Measurements from ENCODE around the gene PPY.
A peak's percentile ranks its signal among the peaks of the same experiment; 100 is the strongest.
"Not testable (repeated sequence)": the region's sequence is repeated elsewhere in the genome, so short reads cannot be mapped to it uniquely, and the experiment has no call there.

PPY gene

GRCh38 chr17:43928609-43929008 is 13.7 kb downstream of the PPY start:
- no peak for DNase-seq

- DNase-seq: not testable (repeated sequence)
Observed at GRCh38 chr17:43927929-43928328, 14.3 kb downstream of the PPY start.

GRCh38 chr17:43927060-43927864 is 15.0 kb downstream of the PPY start:
- no peak for DNase-seq

GRCh38 chr17:43924558-43924957 is 17.7 kb downstream of the PPY start:
- no peak for DNase-seq

GRCh38 chr17:43920500-43921095 is 21.7 kb downstream of the PPY start:
- no peak for DNase-seq

GRCh38 chr17:43918026-43918389 is 24.3 kb downstream of the PPY start:
- DNase-seq: no peak

GRCh38 chr17:43917348-43918025 is 24.8 kb downstream of the PPY start:
- DNase-seq: peak; percentile 76

- DNase-seq: no peak
Observed at GRCh38 chr17:43917016-43917347, 25.3 kb downstream of the PPY start.

- no peak for DNase-seq
Observed at GRCh38 chr17:43916385-43916784, 25.9 kb downstream of the PPY start.

- no peak for DNase-seq
Observed at GRCh38 chr17:43915559-43915958, 26.7 kb downstream of the PPY start.

- DNase-seq: no peak
Observed at GRCh38 chr17:43914451-43914850, 27.8 kb downstream of the PPY start.

- DNase-seq: no peak
Observed at GRCh38 chr17:43913584-43913983, 28.7 kb downstream of the PPY start.

GRCh38 chr17:43912635-43913304 is 29.5 kb downstream of the PPY start:
- DNase-seq: no peak

- no peak for DNase-seq
Observed at GRCh38 chr17:43911904-43912303, 30.4 kb downstream of the PPY start.

- no peak for DNase-seq
Observed at GRCh38 chr17:43909537-43910231, 32.6 kb downstream of the PPY start.

GRCh38 chr17:43907998-43908721 is 34.1 kb downstream of the PPY start:
- peak; percentile 89 for DNase-seq

GRCh38 chr17:43907425-43907981 is 34.8 kb downstream of the PPY start, which contains the start of gene MPP2:
MPP2 (minus strand) TSS chr17:43907536; CDS start chr17:43904460, 3,076 bp downstream.
- peak; percentile 96 for DNase-seq

GRCh38 chr17:43906951-43907424 is 35.3 kb downstream of the PPY start:
- no peak for DNase-seq

- peak; percentile 93 for DNase-seq
Observed at GRCh38 chr17:43905985-43906852, 36.1 kb downstream of the PPY start.

GRCh38 chr17:43905400-43905984 is 36.8 kb downstream of the PPY start:
- DNase-seq: no peak

All from islet precursor cell (in vitro differentiated cells).